RCC 7860 (cell line): Measurements from ENCODE around the gene FAM199X.
"Not testable (repeated sequence)": the region's sequence is repeated elsewhere in the genome, so short reads cannot be mapped to it uniquely, and the experiment has no call there.

Experiments
- DNase-seq: peaks from one replicate; pipeline ENCODE4 v3.0.0-alpha.2; 2015; ENCODE audit warnings: low spot score
- FAIRE-seq: peaks from 2 replicates; lab custom pipeline; 2012; peaks lifted over from hg19 to GRCh38; lab: Jason Lieb, UNC

Gene FAM199X

DNA sequence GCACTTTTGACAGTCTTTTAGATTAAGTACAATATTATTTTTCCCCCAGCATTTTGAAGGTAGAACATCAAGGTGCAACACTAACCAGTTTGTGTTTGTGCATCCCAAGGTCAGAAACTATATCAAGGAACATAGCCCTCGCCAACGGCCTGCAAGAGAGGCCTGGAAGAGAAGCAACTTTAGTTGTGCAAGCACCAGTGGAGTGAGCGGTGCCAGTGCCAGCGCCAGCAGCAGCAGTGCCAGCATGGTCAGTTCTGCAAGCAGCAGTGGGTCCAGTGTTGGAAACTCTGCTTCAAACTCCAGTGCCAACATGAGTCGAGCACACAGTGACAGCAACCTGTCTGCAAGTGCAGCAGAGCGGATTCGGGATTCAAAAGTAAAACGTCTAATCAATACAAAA lies 21.7 kb downstream of the FAM199X start:
- no peak for DNase-seq
- FAIRE-seq = no peak

- no peak for DNase-seq
These were observed 23.6 kb downstream of the FAM199X start for GRCh38 chrX:104189837-104190236.

GRCh38 chrX:104193485-104193884 lies 27.2 kb downstream of the FAM199X start:
- FAIRE-seq = peak; percentile 21

More at GRCh38 chrX:104189837-104190236, 23.6 kb downstream of the FAM199X start:
- FAIRE-seq = no peak

DNA sequence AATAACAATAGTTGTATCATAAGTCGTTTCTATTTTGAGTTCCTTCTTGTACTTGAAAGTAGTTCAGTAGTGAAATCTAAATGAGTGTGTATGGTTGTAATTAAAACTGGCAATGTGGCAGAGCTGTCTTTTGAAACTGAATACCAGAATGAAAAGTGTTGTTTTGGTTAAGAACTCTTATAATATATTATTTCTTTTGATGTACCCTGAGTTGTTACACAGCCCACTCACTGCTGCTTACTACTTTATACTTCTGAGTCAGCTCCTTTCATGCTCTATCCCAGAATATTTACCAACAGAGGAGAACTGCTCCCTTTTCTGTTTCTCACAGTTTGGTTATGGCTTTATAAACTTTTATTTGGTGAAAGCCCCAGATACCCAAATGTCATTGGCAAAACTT lies 28.8 kb downstream of the FAM199X start:
- FAIRE-seq = no peak
- no peak for DNase-seq

More at GRCh38 chrX:104193485-104193884, 27.2 kb downstream of the FAM199X start:
- no peak for DNase-seq

DNA sequence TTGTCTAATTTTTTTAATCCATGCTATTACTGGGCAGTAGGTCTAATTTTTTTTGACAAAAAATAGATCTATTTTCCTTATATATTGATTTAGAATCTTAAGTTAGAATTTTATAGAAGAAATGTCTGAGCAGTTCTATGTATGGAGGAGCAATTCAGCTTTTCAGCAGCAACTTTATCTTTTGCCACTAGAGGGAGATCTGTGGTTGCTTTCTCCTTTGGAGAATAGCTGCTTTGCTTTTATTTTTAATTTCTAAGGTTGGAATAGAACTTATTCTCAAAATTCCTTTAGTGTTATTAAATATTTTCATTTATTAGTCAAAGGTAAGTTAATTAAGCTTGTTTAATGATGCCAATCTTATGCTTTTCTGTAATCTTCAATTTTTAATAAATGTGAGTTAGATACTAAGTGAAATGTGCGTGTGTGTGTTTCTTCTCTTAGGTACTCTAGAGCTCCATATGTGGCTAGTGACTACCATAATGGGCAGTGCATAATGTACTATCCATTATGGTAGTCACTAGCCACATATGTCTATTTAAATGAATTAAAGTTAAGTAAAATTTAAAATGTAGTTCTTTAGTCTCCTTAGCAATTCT lies 29.3 kb downstream of the FAM199X start:
- FAIRE-seq = peak; percentile 90
- peak; percentile 5 for DNase-seq

- FAIRE-seq (no peak), DNase-seq (no peak)
These were observed 39.3 kb downstream of the FAM199X start for GRCh38 chrX:104205548-104205947.

DNA sequence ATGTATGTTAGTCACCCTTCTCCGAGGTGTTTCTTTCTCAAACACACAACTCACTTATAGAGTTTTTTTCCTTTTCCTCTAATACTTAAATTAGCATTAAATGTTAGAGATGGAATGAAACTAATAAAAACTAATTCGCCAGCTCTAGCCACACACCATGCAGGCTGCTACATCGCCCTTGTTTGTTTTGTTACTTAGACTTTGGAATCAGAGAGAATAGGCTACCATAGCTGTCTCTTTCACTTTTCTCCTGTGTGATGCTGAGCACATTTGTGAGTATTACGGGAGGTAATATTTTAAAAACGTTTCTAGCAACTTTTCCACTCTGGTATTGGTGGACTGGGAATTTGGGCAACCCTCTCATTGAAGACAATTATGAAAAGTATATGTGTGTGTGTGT lies 44.9 kb downstream of the FAM199X start:
- DNase-seq (no peak), FAIRE-seq (no peak)

GRCh38 chrX:104230060-104230459 lies 63.8 kb downstream of the FAM199X start:
- FAIRE-seq, DNase-seq: not testable (repeated sequence)
